GM23338 (cell line): Measurements from ENCODE around the gene FHL1. TPM values are rescaled to one million over a fixed set of nuclear protein-coding genes. Genes with fewer than 3 reads are reported as not detected.

Experiments
- ATAC-seq: fragments of 200-7000 bp; cut with Tn5 transposase; 3 replicates; pipeline ENCODE4 v1.9.1; 2020
- DNase-seq: peaks from one replicate; pipeline ENCODE4 v3.0.0-alpha.2; 2015; ENCODE audit warnings: low spot score
- H2AFZ ChIP-seq: fragments of 200-600 bp; sonication (generic); 2 replicates; pipeline ENCODE4 v1.8.0; 2016; ENCODE audit warnings: antibody characterized with exemption, mild to moderate bottlenecking, moderate library complexity
- H3F3A ChIP-seq: fragments of 200-600 bp; sonication (generic); replicated peaks from 2 replicates; pipeline ENCODE4 v1.8.0; 2017; ENCODE audit warnings: antibody characterized with exemption, mixed run types, low read depth
- H3K27ac ChIP-seq: fragments of 200-600 bp; sonication (generic); 2 replicates; pipeline ENCODE4 v1.6.1; 2016; ENCODE audit warnings: low read depth
- H3K27me3 ChIP-seq: fragments of 200-600 bp; sonication (generic); 2 replicates; pipeline ENCODE4 v1.8.0; 2016; ENCODE audit warnings: mild to moderate bottlenecking, mixed run types, moderate library complexity; ENCODE audit not compliant: insufficient read depth
- H3K36me3 ChIP-seq: fragments of 200-600 bp; sonication (generic); 2 replicates; pipeline ENCODE4 v1.8.0; 2016; ENCODE audit warnings: mild to moderate bottlenecking; ENCODE audit not compliant: insufficient read depth
- H3K4me1 ChIP-seq: fragments of 200-600 bp; sonication (generic); 2 replicates; pipeline ENCODE4 v1.8.0; 2016; ENCODE audit warnings: mild to moderate bottlenecking, moderate library complexity; ENCODE audit not compliant: insufficient read depth
- H3K4me2 ChIP-seq: fragments of 200-600 bp; sonication (generic); 2 replicates; pipeline ENCODE4 v1.7.1; 2017; ENCODE audit warnings: mixed run types
- H3K4me3 ChIP-seq: fragments of 200-600 bp; sonication (generic); 2 replicates; pipeline ENCODE4 v1.6.1; 2016; ENCODE audit warnings: mixed run types
- H3K79me2 ChIP-seq: fragments of 200-600 bp; sonication (generic); replicated peaks from 2 replicates; pipeline ENCODE4 v1.8.0; 2017; ENCODE audit warnings: mild to moderate bottlenecking; ENCODE audit not compliant: insufficient read depth
- H3K9me2 ChIP-seq: fragments of 200-600 bp; sonication (generic); 2 replicates; pipeline ENCODE4 v1.8.0; 2017; ENCODE audit not compliant: insufficient read depth
- H4K20me1 ChIP-seq: fragments of 200-600 bp; sonication (generic); replicated peaks from 2 replicates; pipeline ENCODE4 v1.8.0; 2017; ENCODE audit warnings: mild to moderate bottlenecking; ENCODE audit not compliant: insufficient read depth
- H3K27ac Mint-ChIP-seq: 2 replicates; pipeline ENCODE4 v1.8.0; 2020; ENCODE audit warnings: inconsistent platforms, mild to moderate bottlenecking, moderate library complexity, mixed read lengths
- H3K27me3 Mint-ChIP-seq: 3 replicates; pipeline ENCODE4 v1.8.0; 2022; ENCODE audit warnings: low read depth, mild to moderate bottlenecking, moderate library complexity, mixed read lengths, inconsistent platforms; ENCODE audit not compliant: insufficient read depth, poor library complexity
- H3K36me3 Mint-ChIP-seq: 3 replicates; pipeline ENCODE4 v1.8.0; 2021; ENCODE audit warnings: low read depth, mild to moderate bottlenecking, inconsistent platforms, moderate library complexity, mixed read lengths
- H3K4me1 Mint-ChIP-seq: 3 replicates; pipeline ENCODE4 v1.8.0; 2020; ENCODE audit warnings: mild to moderate bottlenecking, inconsistent platforms, mixed read lengths
- H3K4me3 Mint-ChIP-seq: 3 replicates; pipeline ENCODE4 v1.8.0; 2021; ENCODE audit warnings: moderate library complexity, mild to moderate bottlenecking, inconsistent platforms, mixed read lengths
- H3K9me3 Mint-ChIP-seq: 3 replicates; pipeline ENCODE4 v1.8.0; 2020; ENCODE audit warnings: moderate library complexity, mild to moderate bottlenecking, inconsistent platforms, mixed read lengths
- CTCF ChIP-seq, 2 experiments: fragments of 200-600 bp in 1 of 2; sonication (generic) in 1 of 2; conservative IDR thresholded peaks; 2 replicates each; pipeline versions ENCODE4 v1.5.1 to v1.6.1; 2016 to 2017; ENCODE audit warnings: antibody characterized with exemption in 2 of 2, low read depth in 2 of 2, mild to moderate bottlenecking in 2 of 2, moderate library complexity in 1 of 2
- ETS1 ChIP-seq: IDR thresholded peaks from 2 replicates; pipeline ENCODE4 v1.6.1; 2016; ENCODE audit warnings: antibody characterized with exemption
- EZH2 ChIP-seq: fragments of 200-600 bp; sonication (generic); IDR thresholded peaks from one replicate; pipeline ENCODE4 v1.8.0; 2017; ENCODE audit warnings: antibody characterized with exemption, mild to moderate bottlenecking, low read depth; ENCODE audit not compliant: unreplicated experiment
- EZH2phosphoT487 ChIP-seq: fragments of 200-600 bp; sonication (generic); IDR thresholded peaks from one replicate; pipeline ENCODE4 v1.8.1; 2018; ENCODE audit warnings: antibody characterized with exemption; ENCODE audit not compliant: unreplicated experiment
- JUNB ChIP-seq: IDR thresholded peaks from one replicate; pipeline ENCODE4 v1.6.1; 2016; ENCODE audit warnings: antibody characterized with exemption; ENCODE audit not compliant: unreplicated experiment
- NANOG ChIP-seq: IDR thresholded peaks from 2 replicates; pipeline ENCODE4 v1.6.1; 2016; ENCODE audit warnings: antibody characterized with exemption, borderline replicate concordance
- POLR2AphosphoS5 ChIP-seq: IDR thresholded peaks from 2 replicates; pipeline ENCODE4 v1.6.1; 2016; ENCODE audit warnings: antibody characterized with exemption, low read depth
- REST ChIP-seq: IDR thresholded peaks from one replicate; pipeline ENCODE4 v1.6.1; 2018; ENCODE audit warnings: antibody characterized with exemption; ENCODE audit not compliant: unreplicated experiment
- STAT1 ChIP-seq: IDR thresholded peaks from one replicate; pipeline ENCODE4 v1.6.1; 2016; ENCODE audit warnings: antibody characterized with exemption; ENCODE audit not compliant: unreplicated experiment
- ZNF114 ChIP-seq: fragments of 250-450 bp; sonication (Bioruptor Pico); IDR thresholded peaks from 2 replicates; pipeline ENCODE4 v1.5.0; 2020; ENCODE audit warnings: mild to moderate bottlenecking, moderate library complexity
- ZNF331 ChIP-seq: fragments of 250-450 bp; sonication (Bioruptor Pico); IDR thresholded peaks from 2 replicates; pipeline ENCODE4 v1.5.0; 2020; ENCODE audit warnings: low read depth, mild to moderate bottlenecking, moderate library complexity
- ZNF462 ChIP-seq: fragments of 250-450 bp; sonication (Bioruptor Pico); IDR thresholded peaks from 2 replicates; pipeline ENCODE4 v1.5.0; 2020; ENCODE audit warnings: mild to moderate bottlenecking, moderate library complexity
- polyA plus RNA-seq: library from polyadenylated mRNA; unstranded; fragments of >200 nt; fragmentation: Nextera tagmentation; extraction: Ambion mirVana; gene quantifications from 2 replicates; pipeline ENCODE4 v1.2.1, GENCODE V29; 2016
- total RNA-seq: library from RNA; depleted of rRNA; stranded (reverse); fragments of >200 nt; shearing (Covaris generic); gene quantifications from 2 replicates; pipeline ENCODE4 v1.2.3, GENCODE V29; 2014

Gene FHL1
- total and polyA plus RNA-seq, 2 experiments from 2014 or later: 47.9 to 60.4 TPM

GRCh38 chrX:136115126-136115903 lies 32.0 kb upstream of the FHL1 start:
- Mint-ChIP-seq H3K27me3 (no peaks in the 10 kb centered on the region), H3K36me3 (no peaks in the 10 kb centered on the region), H3K4me3 (no peak overlapping the region), H3K9me3 (peaks cover under 1% of the 10 kb centered on the region; the same call in 2 of the 3 replicates), H3K27ac (no peak overlapping the region), H3K4me1 (no peaks in the 10 kb centered on the region)
- DNase-seq (no peak), ATAC-seq (no peak)
- H4K20me1 ChIP-seq: no peaks in the 10 kb centered on the region
- no peak for TF ChIP-seq ZNF331
- TF ChIP-seq EZH2: no peak
- TF ChIP-seq CTCF (conservative IDR thresholded peaks at IDR 0.05; ENCODE audit: low read depth in 2 of 2): no peak
- no peak for TF ChIP-seq ETS1
- TF ChIP-seq JUNB: no peak
- TF ChIP-seq EZH2phosphoT487: no peak
- TF ChIP-seq STAT1: no peak
- no peak for TF ChIP-seq ZNF462 (CRISPR knock-in tag)
- TF ChIP-seq ZNF114 (CRISPR knock-in tag): no peak
- TF ChIP-seq NANOG: no peak
- no peak for TF ChIP-seq POLR2AphosphoS5
- no peak for TF ChIP-seq REST
- H3K36me3 ChIP-seq: no peaks in the 10 kb centered on the region
- H3K27me3 ChIP-seq: no peaks in the 10 kb centered on the region
- no peak overlapping the region for H3K4me3 ChIP-seq
- no peaks in the 10 kb centered on the region for H3K79me2 ChIP-seq
- H3K4me1 ChIP-seq: no peaks in the 10 kb centered on the region
- H3K4me2 ChIP-seq: no peak overlapping the region
- H3F3A ChIP-seq: no peaks in the 10 kb centered on the region
- H3K9me2 ChIP-seq: no peaks in the 10 kb centered on the region
- no peak overlapping the region for H2AFZ ChIP-seq
- H3K27ac ChIP-seq: no peak overlapping the region
